OCI-LY3 (cell line): Measurements from ENCODE around the gene PHLDA1.

Experiments used
- H2AFZ ChIP-seq: fragments of 200-600, 300-600 bp; shearing (Covaris generic); 2 replicates; pipeline ENCODE4 v1.6.0; 2014; ENCODE audit warnings: antibody characterized with exemption, low read depth, low read length
- H3K27ac ChIP-seq: fragments of 200-600, 300-600 bp; sonication (generic); 2 replicates; pipeline ENCODE4 v1.5.1; 2014; ENCODE audit warnings: mild to moderate bottlenecking, low read length, moderate library complexity, mixed read lengths
- H3K27me3 ChIP-seq: fragments of 200-600, 300-600 bp; sonication (generic); 2 replicates; pipeline ENCODE4 v1.6.1; 2014; ENCODE audit warnings: low read depth, low read length, mixed read lengths
- H3K36me3 ChIP-seq: fragments of 200-600, 300-600 bp; sonication (generic); replicated peaks from 2 replicates; pipeline ENCODE3; 2014; ENCODE audit warnings: low read depth, low read length, mixed read lengths
- H3K4me1 ChIP-seq: fragments of 300-600, 200-600 bp; sonication (generic); 2 replicates; pipeline ENCODE4 v1.6.1; 2014; ENCODE audit warnings: low read length, mixed read lengths
- H3K4me2 ChIP-seq: fragments of 200-600, 300-600 bp; sonication (generic); 2 replicates; pipeline ENCODE4 v1.6.1; 2014; ENCODE audit warnings: low read length, mixed read lengths
- H3K4me3 ChIP-seq: fragments of 300-600, 200-600 bp; sonication (generic); 2 replicates; pipeline ENCODE4 v1.5.1; 2014; ENCODE audit warnings: antibody characterized with exemption, mild to moderate bottlenecking, low read length, moderate library complexity
- H3K79me2 ChIP-seq: fragments of 300-600, 200-600 bp; shearing (Covaris generic); 2 replicates; pipeline ENCODE4 v1.6.1; 2014; ENCODE audit warnings: mild to moderate bottlenecking, low read length, mixed read lengths
- H3K9ac ChIP-seq: fragments of 300-600, 200-600 bp; shearing (Covaris generic); 2 replicates; pipeline ENCODE4 v1.6.0; 2014; ENCODE audit warnings: mild to moderate bottlenecking, low read length, moderate library complexity
- H3K9me3 ChIP-seq: fragments of 200-600, 300-600 bp; shearing (Covaris generic); 2 replicates; pipeline ENCODE4 v1.6.1; 2014; ENCODE audit warnings: low read length, mixed read lengths; ENCODE audit not compliant: insufficient read depth
- H4K20me1 ChIP-seq: fragments of 200-600, 300-600 bp; sonication (generic); 2 replicates; pipeline ENCODE4 v1.6.1; 2016; ENCODE audit warnings: low read length, mixed read lengths; ENCODE audit not compliant: insufficient read depth
- EZH2phosphoT487 ChIP-seq: fragments of 200-600 bp; shearing (Covaris generic); IDR thresholded peaks from 2 replicates; pipeline ENCODE4 v1.6.1; 2018; ENCODE audit warnings: antibody characterized with exemption, mixed run types, low read depth
- TF ChIP-seq, protein P1 (sequence below): fragments of 200-600, 300-600 bp; sonication (generic); IDR thresholded peaks from 2 replicates; pipeline ENCODE4 v1.5.1; 2014; ENCODE audit warnings: antibody characterized with exemption, low read length, low read depth

Gene PHLDA1

DNA sequence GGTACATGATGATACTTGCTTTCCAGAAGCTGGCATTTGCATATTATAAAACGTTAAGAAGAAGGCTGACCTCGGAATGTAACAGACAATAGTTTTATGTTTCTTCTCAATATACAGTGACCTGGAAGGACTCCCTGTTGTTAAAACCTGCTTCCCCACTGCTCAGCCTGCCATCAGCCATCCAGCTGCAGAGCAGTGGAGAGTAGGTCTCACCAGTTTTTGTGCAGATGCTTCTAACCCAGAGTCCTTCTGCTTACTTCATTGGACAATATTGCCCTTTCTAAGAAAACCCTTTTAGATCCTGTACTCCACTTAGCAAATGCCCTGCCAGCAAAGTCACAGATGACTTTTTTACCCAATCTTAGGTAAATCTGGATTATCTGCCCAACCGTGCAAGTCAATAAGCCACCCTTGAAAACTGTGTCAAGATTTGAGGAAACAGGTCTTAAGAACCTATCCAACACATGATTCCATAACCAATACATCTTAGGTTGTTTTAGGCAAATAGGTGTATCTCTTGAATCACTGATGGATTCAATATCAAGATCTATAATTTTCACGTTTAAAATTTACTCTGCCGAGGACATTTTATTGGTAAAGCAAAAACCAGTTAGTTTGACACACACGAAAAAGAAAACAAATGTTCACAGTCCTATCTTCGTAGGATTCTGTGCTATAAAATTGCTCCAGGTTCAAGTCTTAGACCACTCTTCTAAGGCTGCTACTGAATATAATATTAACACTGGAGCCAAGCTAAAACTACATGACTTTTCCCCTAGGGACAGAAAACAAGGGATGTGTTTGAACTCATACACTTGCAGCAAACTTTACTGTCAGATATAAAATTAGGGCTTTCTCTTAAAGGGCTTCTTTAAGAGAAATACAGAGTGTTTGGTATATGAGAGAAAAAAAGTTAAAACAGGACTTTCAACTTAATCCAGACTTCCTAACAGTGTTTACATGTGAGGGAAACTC, 5.7 kb downstream of the PHLDA1 start:
- H3K36me3 ChIP-seq: no peaks in the 10 kb centered on the region
- H3K4me3 ChIP-seq: no peak overlapping the region
- TF ChIP-seq, protein P1, sequence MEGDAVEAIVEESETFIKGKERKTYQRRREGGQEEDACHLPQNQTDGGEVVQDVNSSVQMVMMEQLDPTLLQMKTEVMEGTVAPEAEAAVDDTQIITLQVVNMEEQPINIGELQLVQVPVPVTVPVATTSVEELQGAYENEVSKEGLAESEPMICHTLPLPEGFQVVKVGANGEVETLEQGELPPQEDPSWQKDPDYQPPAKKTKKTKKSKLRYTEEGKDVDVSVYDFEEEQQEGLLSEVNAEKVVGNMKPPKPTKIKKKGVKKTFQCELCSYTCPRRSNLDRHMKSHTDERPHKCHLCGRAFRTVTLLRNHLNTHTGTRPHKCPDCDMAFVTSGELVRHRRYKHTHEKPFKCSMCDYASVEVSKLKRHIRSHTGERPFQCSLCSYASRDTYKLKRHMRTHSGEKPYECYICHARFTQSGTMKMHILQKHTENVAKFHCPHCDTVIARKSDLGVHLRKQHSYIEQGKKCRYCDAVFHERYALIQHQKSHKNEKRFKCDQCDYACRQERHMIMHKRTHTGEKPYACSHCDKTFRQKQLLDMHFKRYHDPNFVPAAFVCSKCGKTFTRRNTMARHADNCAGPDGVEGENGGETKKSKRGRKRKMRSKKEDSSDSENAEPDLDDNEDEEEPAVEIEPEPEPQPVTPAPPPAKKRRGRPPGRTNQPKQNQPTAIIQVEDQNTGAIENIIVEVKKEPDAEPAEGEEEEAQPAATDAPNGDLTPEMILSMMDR: no peak
- no peak for TF ChIP-seq EZH2phosphoT487
- no peaks in the 10 kb centered on the region for H3K79me2 ChIP-seq
- no peak overlapping the region for H2AFZ ChIP-seq
- H3K9me3 ChIP-seq: no peaks in the 10 kb centered on the region
- no peak overlapping the region for H3K27ac ChIP-seq
- no peak overlapping the region for H3K9ac ChIP-seq
- peaks cover 11% of the 10 kb centered on the region for H3K27me3 ChIP-seq
- peaks cover 9% of the 10 kb centered on the region for H3K4me1 ChIP-seq
- no peak overlapping the region for H3K4me2 ChIP-seq
- no peaks in the 10 kb centered on the region for H4K20me1 ChIP-seq

DNA sequence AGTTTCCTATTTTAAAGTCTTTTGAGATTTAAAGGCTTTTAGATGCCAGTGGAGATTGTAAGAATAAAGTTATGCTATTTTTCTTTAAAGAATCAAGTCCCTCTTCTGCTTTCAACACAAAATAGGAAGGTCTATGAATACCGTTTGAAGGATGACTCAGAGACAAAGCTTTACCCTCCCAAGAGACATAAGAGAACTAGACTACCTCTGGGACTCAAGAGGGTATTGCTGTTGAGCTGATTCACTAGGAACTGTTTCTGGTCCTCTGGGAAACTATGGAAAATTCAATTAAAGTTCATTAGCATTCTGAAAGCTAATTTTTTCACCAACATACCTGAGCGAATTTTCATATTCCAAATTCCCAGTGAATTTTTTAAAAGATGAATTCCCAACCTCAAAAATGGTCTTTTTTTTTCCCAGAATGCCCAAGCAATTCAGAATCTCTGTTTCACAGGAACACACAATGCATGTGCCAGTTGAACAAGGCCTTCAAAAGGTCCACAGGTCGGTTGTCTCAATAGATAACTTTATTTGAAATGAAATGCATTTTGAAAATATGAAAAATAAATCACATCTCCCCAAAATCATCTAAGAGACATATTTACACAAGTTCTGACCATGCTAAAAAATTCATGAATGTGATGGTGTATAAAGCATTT, 6.5 kb downstream of the PHLDA1 start:
- no peak overlapping the region for H3K27ac ChIP-seq
- H3K4me2 ChIP-seq: no peak overlapping the region
- no peaks in the 10 kb centered on the region for H3K79me2 ChIP-seq
- H4K20me1 ChIP-seq: no peaks in the 10 kb centered on the region
- TF ChIP-seq, protein P1: no peak
- no peak for TF ChIP-seq EZH2phosphoT487
- no peaks in the 10 kb centered on the region for H3K9me3 ChIP-seq
- H2AFZ ChIP-seq: no peak overlapping the region
- no peaks in the 10 kb centered on the region for H3K36me3 ChIP-seq
- H3K9ac ChIP-seq: no peak overlapping the region
- peaks cover 11% of the 10 kb centered on the region for H3K27me3 ChIP-seq
- H3K4me1 ChIP-seq: peaks cover 16% of the 10 kb centered on the region
- no peak overlapping the region for H3K4me3 ChIP-seq

DNA sequence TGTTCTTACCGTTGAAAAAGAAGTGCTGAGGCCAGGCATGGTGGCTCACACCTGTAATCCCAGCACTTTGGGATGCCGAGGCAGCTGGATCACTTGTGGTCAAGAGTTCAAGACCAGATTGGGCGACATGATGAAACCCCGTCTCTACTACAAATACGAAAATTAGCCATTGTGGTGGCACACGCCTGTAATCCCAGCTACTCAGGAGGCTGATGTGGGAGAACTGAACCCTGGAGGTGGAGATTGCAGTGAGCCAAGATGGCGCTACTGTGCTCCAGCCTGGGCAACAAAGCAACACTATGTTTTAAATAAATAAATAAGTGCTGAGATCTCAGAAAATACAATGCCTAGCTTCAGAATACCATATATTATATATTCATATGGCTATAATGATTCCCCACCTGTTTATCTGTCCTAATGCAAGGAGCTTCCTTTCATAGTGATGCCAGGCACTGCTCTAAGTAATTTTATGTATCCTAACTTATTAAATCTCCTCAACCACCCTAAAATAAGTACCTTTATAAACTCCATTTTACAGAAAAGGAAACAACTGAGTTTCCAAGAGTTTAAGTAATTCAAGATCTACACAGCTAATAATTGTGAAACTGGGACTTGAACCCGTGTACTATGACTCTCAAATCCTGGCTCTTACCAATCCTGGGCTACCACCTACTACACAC, 7.3 kb downstream of the PHLDA1 start:
- H2AFZ ChIP-seq: no peak overlapping the region
- no peak overlapping the region for H3K4me3 ChIP-seq
- H3K27me3 ChIP-seq: peaks cover 9% of the 10 kb centered on the region
- H3K36me3 ChIP-seq: no peaks in the 10 kb centered on the region
- no peak overlapping the region for H3K9ac ChIP-seq
- TF ChIP-seq, protein P1: no peak
- TF ChIP-seq EZH2phosphoT487: no peak
- no peaks in the 10 kb centered on the region for H4K20me1 ChIP-seq
- H3K79me2 ChIP-seq: no peaks in the 10 kb centered on the region
- no peaks in the 10 kb centered on the region for H3K9me3 ChIP-seq
- H3K4me2 ChIP-seq: no peak overlapping the region
- H3K4me1 ChIP-seq: peaks cover 16% of the 10 kb centered on the region
- H3K27ac ChIP-seq: no peak overlapping the region
